SK-N-SH treated with all-trans-retinoic acid at 6 μM for 48 hours (cell line): Measurements from ENCODE around the gene SMARCA2.

Source experiments
- ATAC-seq: fragments of 200-7000 bp; cut with Tn5 transposase; 3 replicates; pipeline ENCODE4 v1.9.1; 2020; ENCODE audit warnings: mild to moderate bottlenecking, moderate library complexity
- ARNTL ChIP-seq: fragments of 450-650 bp; formaldehyde crosslinking; IDR thresholded peaks from 2 replicates; pipeline ENCODE4 v1.5.0; 2020; ENCODE audit warnings: low read depth, mild to moderate bottlenecking, moderate library complexity, borderline replicate concordance
- BACH2 ChIP-seq: fragments of 250-450 bp; sonication (Bioruptor Pico); IDR thresholded peaks from 2 replicates; pipeline ENCODE4 v1.9.0; 2021; ENCODE audit warnings: mild to moderate bottlenecking, borderline replicate concordance
- CREB5 ChIP-seq: fragments of 250-450 bp; sonication (Bioruptor Pico); IDR thresholded peaks from 2 replicates; pipeline ENCODE4 v1.5.1; 2020; ENCODE audit warnings: low read depth, mild to moderate bottlenecking, moderate library complexity
- CSDC2 ChIP-seq: fragments of 250-450 bp; sonication (Bioruptor Pico); IDR thresholded peaks from 2 replicates; pipeline ENCODE4 v1.5.0; 2020; ENCODE audit warnings: mild to moderate bottlenecking, moderate library complexity
- CSRNP3 ChIP-seq: fragments of 250-450 bp; sonication (Bioruptor Pico); IDR thresholded peaks from 2 replicates; pipeline ENCODE4 v1.5.1; 2021; ENCODE audit warnings: mild to moderate bottlenecking, moderate library complexity
- ESRRG ChIP-seq: fragments of 250-450 bp; sonication (Bioruptor Pico); IDR thresholded peaks from 2 replicates; pipeline ENCODE4 v1.6.1; 2021; ENCODE audit warnings: mild to moderate bottlenecking
- GLIS3 ChIP-seq: fragments of 250-450 bp; sonication (Bioruptor Pico); IDR thresholded peaks from 2 replicates; pipeline ENCODE4 v1.5.0; 2020; ENCODE audit warnings: mild to moderate bottlenecking, moderate library complexity
- PATZ1 ChIP-seq: fragments of 250-450 bp; sonication (Bioruptor Pico); IDR thresholded peaks from 2 replicates; pipeline ENCODE4 v1.8.0; 2020; ENCODE audit warnings: mild to moderate bottlenecking, moderate library complexity, borderline replicate concordance
- POU6F1 ChIP-seq: fragments of 250-450 bp; sonication (Bioruptor Pico); IDR thresholded peaks from 2 replicates; pipeline ENCODE4 v1.8.0; 2021; ENCODE audit warnings: low read depth, mild to moderate bottlenecking, moderate library complexity, borderline replicate concordance
- PPARA ChIP-seq: fragments of 250-450 bp; sonication (Bioruptor Pico); IDR thresholded peaks from 2 replicates; pipeline ENCODE4 v1.5.0; 2020; ENCODE audit warnings: mild to moderate bottlenecking, borderline replicate concordance
- RARB ChIP-seq: fragments of 250-450 bp; sonication (Bioruptor Pico); IDR thresholded peaks from 2 replicates; pipeline ENCODE4 v1.8.0; 2021; ENCODE audit warnings: mild to moderate bottlenecking, moderate library complexity
- TCF4 ChIP-seq: fragments of 250-450 bp; sonication (Bioruptor Pico); IDR thresholded peaks from 2 replicates; pipeline ENCODE4 v1.8.0; 2021; ENCODE audit warnings: mild to moderate bottlenecking, moderate library complexity, borderline replicate concordance
- TOX ChIP-seq: fragments of 250-450 bp; sonication (Bioruptor Pico); IDR thresholded peaks from 2 replicates; pipeline ENCODE4 v1.8.0; 2021; ENCODE audit warnings: mild to moderate bottlenecking, moderate library complexity, borderline replicate concordance
- TSHZ2 ChIP-seq: fragments of 250-450 bp; sonication (Bioruptor Pico); IDR thresholded peaks from 2 replicates; pipeline ENCODE4 v1.5.0; 2020; ENCODE audit warnings: mild to moderate bottlenecking, moderate library complexity
- ZC3H10 ChIP-seq: fragments of 250-450 bp; sonication (Bioruptor Pico); IDR thresholded peaks from 2 replicates; pipeline ENCODE4 v1.5.1; 2021; ENCODE audit warnings: mild to moderate bottlenecking, moderate library complexity
- ZNF565 ChIP-seq: fragments of 450-650 bp; formaldehyde crosslinking; conservative IDR thresholded peaks from 2 replicates; pipeline ENCODE4 v1.5.0; 2020; ENCODE audit warnings: low read depth, mild to moderate bottlenecking, moderate library complexity
- ZNF70 ChIP-seq: fragments of 450-650 bp; formaldehyde crosslinking; IDR thresholded peaks from 2 replicates; pipeline ENCODE4 v1.5.0; 2020; ENCODE audit warnings: mild to moderate bottlenecking, moderate library complexity

Gene SMARCA2

GRCh38 chr9:2235623-2236022, 220.5 kb downstream of the SMARCA2 start:
- ATAC-seq = no peak
- TF ChIP-seq ARNTL (CRISPR knock-in tag) = no peak
- TF ChIP-seq CSDC2 (CRISPR knock-in tag) = no peak
- no peak for TF ChIP-seq ZNF565 (CRISPR knock-in tag)
- TF ChIP-seq CSRNP3 (CRISPR knock-in tag) = no peak

GRCh38 chr9:2236850-2237249, 221.7 kb downstream of the SMARCA2 start:
- ATAC-seq = no peak
- no peak for TF ChIP-seq GLIS3
- TF ChIP-seq, all 23 proteins: peak for 0

GRCh38 chr9:2241461-2241835, 226.3 kb downstream of the SMARCA2 start:
- peak; percentile 33 for ATAC-seq
- TF ChIP-seq ARNTL (CRISPR knock-in tag) (no peak), TCF4 (CRISPR knock-in tag) (no peak), CSDC2 (CRISPR knock-in tag) (no peak), TOX (CRISPR knock-in tag) (no peak), CREB5 (CRISPR knock-in tag) (no peak), BACH2 (no peak), ZC3H10 (CRISPR knock-in tag) (no peak), ESRRG (CRISPR knock-in tag) (no peak), PPARA (CRISPR knock-in tag) (no peak), TSHZ2 (no peak), PATZ1 (no peak)

- TF ChIP-seq ZNF565 (CRISPR knock-in tag) = no peak
- peak; percentile 47; the same call in 1 of the 2 replicates for TF ChIP-seq TSHZ2
- no peak for TF ChIP-seq TOX (CRISPR knock-in tag)
- TF ChIP-seq POU6F1 (CRISPR knock-in tag) = no peak
- peak; percentile 55; the same call in 1 of the 2 replicates for TF ChIP-seq CSDC2 (CRISPR knock-in tag)
- TF ChIP-seq ARNTL (CRISPR knock-in tag) = no peak
- no peak for TF ChIP-seq ZNF70
- TF ChIP-seq RARB (CRISPR knock-in tag) = 0 out of 2 replicates have a peak, but pooled peaks have one; percentile 18
- ATAC-seq = peak; percentile 97
Measured at GRCh38 chr9:2241836-2242741, 226.9 kb downstream of the SMARCA2 start.
